ENCODE results near the gene SMAP2.

Gene SMAP2

GRCh38 chr1:40391688-40392145 is 18.2 kb downstream of the SMAP2 start:
- no peak for DNase-seq

GRCh38 chr1:40392221-40392620 is 18.7 kb downstream of the SMAP2 start:
- DNase-seq = no peak

GRCh38 chr1:40393173-40393572 is 19.6 kb downstream of the SMAP2 start:
- no peak for DNase-seq

- DNase-seq = peak; percentile 37
These were observed 21.1 kb downstream of the SMAP2 start for GRCh38 chr1:40394491-40395172.

- no peak for DNase-seq
These were observed 22.0 kb downstream of the SMAP2 start for GRCh38 chr1:40395190-40396175.

- no peak for DNase-seq
These were observed 22.9 kb downstream of the SMAP2 start for GRCh38 chr1:40396420-40396819.

GRCh38 chr1:40397258-40397657 is 23.7 kb downstream of the SMAP2 start:
- no peak for DNase-seq

GRCh38 chr1:40399984-40400704 is 26.6 kb downstream of the SMAP2 start:
- DNase-seq = no peak

- DNase-seq = no peak
These were observed 28.1 kb downstream of the SMAP2 start for GRCh38 chr1:40401473-40402201.

GRCh38 chr1:40404670-40405462 is 31.3 kb downstream of the SMAP2 start:
- DNase-seq = no peak

GRCh38 chr1:40405812-40406211 is 32.3 kb downstream of the SMAP2 start:
- DNase-seq = no peak

GRCh38 chr1:40407453-40407852 is 33.9 kb downstream of the SMAP2 start:
- no peak for DNase-seq

- DNase-seq = no peak
These were observed 35.9 kb downstream of the SMAP2 start for GRCh38 chr1:40409467-40409866.

GRCh38 chr1:40411294-40411693 is 37.8 kb downstream of the SMAP2 start:
- DNase-seq = no peak

GRCh38 chr1:40411843-40412242 is 38.3 kb downstream of the SMAP2 start:
- no peak for DNase-seq

- DNase-seq = no peak
These were observed 40.2 kb downstream of the SMAP2 start for GRCh38 chr1:40413527-40414252.

GRCh38 chr1:40414331-40414730 is 40.8 kb downstream of the SMAP2 start:
- DNase-seq = no peak

- DNase-seq = no peak
These were observed 43.2 kb downstream of the SMAP2 start for GRCh38 chr1:40416709-40417108.

- DNase-seq = no peak
These were observed 48.2 kb downstream of the SMAP2 start for GRCh38 chr1:40421431-40422384.
